Astrocyte (in vitro differentiated cells and primary cell): ENCODE data around the gene PCNA.

Experiments
- EZH2 ChIP-seq: IDR thresholded peaks from 2 replicates; pipeline ENCODE4 v1.6.1; 2012; ENCODE audit warnings: mild to moderate bottlenecking, low read length, inconsistent platforms; ENCODE audit not compliant: insufficient read depth
- TF ChIP-seq, protein P1 (sequence below): IDR thresholded peaks from 2 replicates; pipeline ENCODE4 v1.5.1; 2011; ENCODE audit warnings: low read depth, mild to moderate bottlenecking, inconsistent platforms, low read length, moderate library complexity; ENCODE audit not compliant: insufficient read depth

DNA sequence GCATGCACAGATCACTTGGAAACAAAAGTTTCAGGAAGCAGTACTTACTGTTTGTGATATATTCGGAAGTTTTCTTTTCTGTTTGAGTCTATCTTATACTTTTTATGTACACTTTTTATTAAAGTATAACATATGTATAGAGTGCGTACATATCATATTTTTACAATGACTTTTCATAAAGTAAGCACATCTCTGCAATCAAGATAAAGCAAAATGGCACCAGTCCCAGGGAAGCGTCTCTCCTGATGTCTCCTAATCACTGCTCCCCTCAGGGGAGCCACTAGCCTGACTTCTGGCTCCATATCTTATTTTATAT, 33.4 kb upstream of the PCNA start:
- TF ChIP-seq, protein P1, sequence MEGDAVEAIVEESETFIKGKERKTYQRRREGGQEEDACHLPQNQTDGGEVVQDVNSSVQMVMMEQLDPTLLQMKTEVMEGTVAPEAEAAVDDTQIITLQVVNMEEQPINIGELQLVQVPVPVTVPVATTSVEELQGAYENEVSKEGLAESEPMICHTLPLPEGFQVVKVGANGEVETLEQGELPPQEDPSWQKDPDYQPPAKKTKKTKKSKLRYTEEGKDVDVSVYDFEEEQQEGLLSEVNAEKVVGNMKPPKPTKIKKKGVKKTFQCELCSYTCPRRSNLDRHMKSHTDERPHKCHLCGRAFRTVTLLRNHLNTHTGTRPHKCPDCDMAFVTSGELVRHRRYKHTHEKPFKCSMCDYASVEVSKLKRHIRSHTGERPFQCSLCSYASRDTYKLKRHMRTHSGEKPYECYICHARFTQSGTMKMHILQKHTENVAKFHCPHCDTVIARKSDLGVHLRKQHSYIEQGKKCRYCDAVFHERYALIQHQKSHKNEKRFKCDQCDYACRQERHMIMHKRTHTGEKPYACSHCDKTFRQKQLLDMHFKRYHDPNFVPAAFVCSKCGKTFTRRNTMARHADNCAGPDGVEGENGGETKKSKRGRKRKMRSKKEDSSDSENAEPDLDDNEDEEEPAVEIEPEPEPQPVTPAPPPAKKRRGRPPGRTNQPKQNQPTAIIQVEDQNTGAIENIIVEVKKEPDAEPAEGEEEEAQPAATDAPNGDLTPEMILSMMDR: no peak
- no peak for TF ChIP-seq EZH2
